HEK293 (cell line): Measurements from ENCODE around the gene KRTAP26-1.

Source experiments
- FEZF1 ChIP-seq: fragments of 450-650 bp; formaldehyde crosslinking; IDR thresholded peaks from 2 replicates; pipeline ENCODE4 v1.5.1; 2016; ENCODE audit warnings: missing biosample characterization, missing genetic modification characterization
- HIC1 ChIP-seq: fragments of 450-650 bp; formaldehyde crosslinking; IDR thresholded peaks from 2 replicates; pipeline ENCODE4 v1.5.1; 2016; ENCODE audit warnings: missing biosample characterization, missing genetic modification characterization
- IKZF3 ChIP-seq: fragments of 450-650 bp; IDR thresholded peaks from 2 replicates; pipeline ENCODE4 v1.5.0; 2018; ENCODE audit warnings: missing biosample characterization, mild to moderate bottlenecking, missing genetic modification characterization, moderate library complexity
- KLF10 ChIP-seq: fragments of 450-650 bp; IDR thresholded peaks from 2 replicates; pipeline ENCODE4 v1.5.1; 2018; ENCODE audit warnings: missing biosample characterization, mild to moderate bottlenecking, missing genetic modification characterization
- MEIS1 ChIP-seq: sonication (generic); formaldehyde crosslinking; IDR thresholded peaks from 2 replicates; pipeline ENCODE4 v1.8.1; 2022; ENCODE audit warnings: missing genetic modification reagents, mild to moderate bottlenecking, borderline replicate concordance
- PRDM2 ChIP-seq: fragments of 450-650 bp; formaldehyde crosslinking; IDR thresholded peaks from 2 replicates; pipeline ENCODE4 v1.5.1; 2016; ENCODE audit warnings: missing biosample characterization, missing genetic modification characterization, borderline replicate concordance
- SALL2 ChIP-seq: fragments of 450-650 bp; formaldehyde crosslinking; IDR thresholded peaks from 2 replicates; pipeline ENCODE4 v1.5.0; 2017; ENCODE audit warnings: missing biosample characterization, mild to moderate bottlenecking, missing genetic modification characterization, borderline replicate concordance
- TCF7L2 ChIP-seq: IDR thresholded peaks from 2 replicates; pipeline ENCODE4 v1.6.1; 2011; ENCODE audit warnings: low read depth, mild to moderate bottlenecking, inconsistent platforms, low read length, moderate library complexity, borderline replicate concordance
- ZNF214 ChIP-seq: fragments of 450-650 bp; formaldehyde crosslinking; IDR thresholded peaks from 2 replicates; pipeline ENCODE4 v1.5.1; 2017; ENCODE audit warnings: missing biosample characterization, mild to moderate bottlenecking, missing genetic modification characterization, borderline replicate concordance
- ZNF394 ChIP-seq: fragments of 450-650 bp; formaldehyde crosslinking; IDR thresholded peaks from 2 replicates; pipeline ENCODE4 v1.5.1; 2016; ENCODE audit warnings: missing biosample characterization, missing genetic modification characterization, mild to moderate bottlenecking, moderate library complexity, borderline replicate concordance
- ZNF426 ChIP-seq: fragments of 450-650 bp; formaldehyde crosslinking; IDR thresholded peaks from 2 replicates; pipeline ENCODE4 v1.5.1; 2017; ENCODE audit warnings: missing biosample characterization, missing genetic modification characterization, mild to moderate bottlenecking, inconsistent platforms, moderate library complexity
- ZNF488 ChIP-seq: fragments of 450-650 bp; formaldehyde crosslinking; IDR thresholded peaks from 2 replicates; pipeline ENCODE4 v1.5.1; 2016; ENCODE audit warnings: missing biosample characterization, missing genetic modification characterization
- ZNF518A ChIP-seq: fragments of 450-650 bp; formaldehyde crosslinking; conservative IDR thresholded peaks from 2 replicates; pipeline ENCODE4 v1.5.1; 2016; ENCODE audit warnings: low read depth, missing biosample characterization, missing genetic modification characterization
- ZNF529 ChIP-seq: fragments of 450-650 bp; formaldehyde crosslinking; IDR thresholded peaks from 2 replicates; pipeline ENCODE4 v1.5.1; 2017; ENCODE audit warnings: missing genetic modification characterization, missing biosample characterization; ENCODE audit not compliant: insufficient replicate concordance
- ZNF555 ChIP-seq: fragments of 450-650 bp; formaldehyde crosslinking; conservative IDR thresholded peaks from 2 replicates; pipeline ENCODE4 v1.5.1; 2017; ENCODE audit warnings: missing biosample characterization, mild to moderate bottlenecking, missing genetic modification characterization, inconsistent platforms
- ZNF560 ChIP-seq: fragments of 450-650 bp; formaldehyde crosslinking; IDR thresholded peaks from 2 replicates; pipeline ENCODE4 v1.5.1; 2017; ENCODE audit warnings: missing biosample characterization, missing genetic modification characterization, borderline replicate concordance
- ZNF623 ChIP-seq: fragments of 450-650 bp; formaldehyde crosslinking; IDR thresholded peaks from 2 replicates; pipeline ENCODE4 v1.5.1; 2016; ENCODE audit warnings: missing biosample characterization, missing genetic modification characterization
- ZNF664 ChIP-seq: fragments of 450-650 bp; formaldehyde crosslinking; IDR thresholded peaks from 2 replicates; pipeline ENCODE4 v1.5.1; 2016; ENCODE audit warnings: missing biosample characterization, missing genetic modification characterization
- ZNF677 ChIP-seq: fragments of 450-650 bp; IDR thresholded peaks from 2 replicates; pipeline ENCODE4 v1.5.0; 2018; ENCODE audit warnings: missing biosample characterization, mild to moderate bottlenecking, missing genetic modification characterization, moderate library complexity
- ZNF785 ChIP-seq: fragments of 450-650 bp; formaldehyde crosslinking; IDR thresholded peaks from 2 replicates; pipeline ENCODE4 v1.5.1; 2016; ENCODE audit warnings: missing biosample characterization, missing genetic modification characterization

Gene KRTAP26-1

GRCh38 chr21:30351534-30351933 is 31.4 kb upstream of the KRTAP26-1 start (continued):
- 0 out of 2 replicates have a peak, but pooled peaks have one; percentile 26 for TF ChIP-seq ZNF623 (tag by site-specific recombination)
- TF ChIP-seq ZNF555 = peak; percentile 51
- no peak for TF ChIP-seq ZNF664 (tag by site-specific recombination)
- no peak for TF ChIP-seq ZNF785
- peak; percentile 63 for TF ChIP-seq ZNF518A (tag by site-specific recombination)
- no peak for TF ChIP-seq KLF10
- TF ChIP-seq ZNF529 (tag by site-specific recombination) = no peak
- no peak for TF ChIP-seq ZNF677 (tag by site-specific recombination)
- peak; percentile 45 for TF ChIP-seq ZNF426 (tag by site-specific recombination)
- no peak for TF ChIP-seq HIC1 (tag by site-specific recombination)
- no peak for TF ChIP-seq PRDM2 (tag by site-specific recombination)
- peak; percentile 62; the same call in 1 of the 2 replicates for TF ChIP-seq ZNF394 (tag by site-specific recombination)
- no peak for TF ChIP-seq ZNF214
- no peak for TF ChIP-seq ZNF488
- TF ChIP-seq MEIS1 = no peak
- no peak for TF ChIP-seq SALL2
- 0 out of 2 replicates have a peak, but pooled peaks have one; percentile 31 for TF ChIP-seq ZNF560
- TF ChIP-seq IKZF3 = no peak
- no peak for TF ChIP-seq FEZF1 (tag by site-specific recombination)
- no peak for TF ChIP-seq TCF7L2
